ENCODE data around the gene CELSR3. TPM values are rescaled to one million over a fixed set of nuclear protein-coding genes. Genes with fewer than 3 reads are reported as not detected.

CELSR3 gene
- total and polyA plus RNA-seq, 2 experiments from 2014 or later = 3.1 to 5.9 TPM

GRCh38 chr3:48600711-48601621, 61.7 kb downstream of the CELSR3 start:
- peaks cover 6% of the 10 kb centered on the region for H3K4me1 ChIP-seq (ENCODE audit: low read depth)
- H3K4me3 ChIP-seq = no peak overlapping the region
- DNase-seq (ENCODE audit: low read depth in 1 of 2, low spot score in 1 of 2) = no peak
- no peak overlapping the region for H3K27ac ChIP-seq
- no peaks in the 10 kb centered on the region for H3K27me3 ChIP-seq
- no peaks in the 10 kb centered on the region for H3K9me3 ChIP-seq (ENCODE audit: low read depth)
- TF ChIP-seq CTCF (IDR thresholded peaks at IDR 0.05; ENCODE audit: low read depth, low read length) = no peak
- H3K36me3 ChIP-seq = peaks cover 57% of the 10 kb centered on the region

- Histone ChIP-seq H3K27me3 (no peaks in the 10 kb centered on the region), H3K27ac (peak overlapping the region; percentile 81), H3K36me3 (peaks cover 45% of the 10 kb centered on the region), H3K4me1 (ENCODE audit: low read depth) (peaks cover 6% of the 10 kb centered on the region), H3K4me3 (no peak overlapping the region), H3K9me3 (ENCODE audit: low read depth) (no peaks in the 10 kb centered on the region)
- no peak for DNase-seq (ENCODE audit: low read depth in 1 of 2, low spot score in 1 of 2)
- TF ChIP-seq CTCF (IDR thresholded peaks at IDR 0.05; ENCODE audit: low read depth, low read length) = no peak
These were observed 63.0 kb downstream of the CELSR3 start for GRCh38 chr3:48599509-48600285.

- DNase-seq (ENCODE audit: low read depth in 1 of 2, low spot score in 1 of 2) = no peak
- no peak for TF ChIP-seq CTCF (IDR thresholded peaks at IDR 0.05; ENCODE audit: low read depth, low read length)
- H3K27ac ChIP-seq = peak overlapping the region; percentile 81
- peaks cover 41% of the 10 kb centered on the region for H3K36me3 ChIP-seq
- H3K27me3 ChIP-seq = no peaks in the 10 kb centered on the region
- no peaks in the 10 kb centered on the region for H3K9me3 ChIP-seq (ENCODE audit: low read depth)
- peaks cover 6% of the 10 kb centered on the region for H3K4me1 ChIP-seq (ENCODE audit: low read depth)
- no peak overlapping the region for H3K4me3 ChIP-seq
These were observed 63.6 kb downstream of the CELSR3 start for GRCh38 chr3:48599077-48599501.

GRCh38 chr3:48598323-48599076, 64.2 kb downstream of the CELSR3 start:
- H3K4me1 ChIP-seq (ENCODE audit: low read depth) = peaks cover 6% of the 10 kb centered on the region
- H3K27me3 ChIP-seq = no peaks in the 10 kb centered on the region
- no peaks in the 10 kb centered on the region for H3K9me3 ChIP-seq (ENCODE audit: low read depth)
- H3K36me3 ChIP-seq = peaks cover 36% of the 10 kb centered on the region
- DNase-seq (ENCODE audit: low read depth in 1 of 2, low spot score in 1 of 2) = peak; percentile 33 to 95
- no peak overlapping the region for H3K4me3 ChIP-seq
- TF ChIP-seq CTCF (IDR thresholded peaks at IDR 0.05; ENCODE audit: low read depth, low read length) = no peak
- peak overlapping the region; percentile 81 for H3K27ac ChIP-seq

- Histone ChIP-seq H3K4me1 (ENCODE audit: low read depth) (peaks cover 6% of the 10 kb centered on the region), H3K9me3 (ENCODE audit: low read depth) (no peaks in the 10 kb centered on the region), H3K27me3 (no peaks in the 10 kb centered on the region), H3K4me3 (no peak overlapping the region), H3K36me3 (peaks cover 25% of the 10 kb centered on the region), H3K27ac (peak overlapping the region; percentile 81)
- no peak for TF ChIP-seq CTCF (IDR thresholded peaks at IDR 0.05; ENCODE audit: low read depth, low read length)
- no peak for DNase-seq (ENCODE audit: low read depth in 1 of 2, low spot score in 1 of 2)
These were observed 65.3 kb downstream of the CELSR3 start for GRCh38 chr3:48597408-48597800.
